D341Med (cell line): ENCODE data around the gene NAALADL2.

Experiments
- DNase-seq: peaks from one replicate; pipeline ENCODE4 v3.0.0; 2012; ENCODE audit warnings: low spot score

Gene NAALADL2

DNA sequence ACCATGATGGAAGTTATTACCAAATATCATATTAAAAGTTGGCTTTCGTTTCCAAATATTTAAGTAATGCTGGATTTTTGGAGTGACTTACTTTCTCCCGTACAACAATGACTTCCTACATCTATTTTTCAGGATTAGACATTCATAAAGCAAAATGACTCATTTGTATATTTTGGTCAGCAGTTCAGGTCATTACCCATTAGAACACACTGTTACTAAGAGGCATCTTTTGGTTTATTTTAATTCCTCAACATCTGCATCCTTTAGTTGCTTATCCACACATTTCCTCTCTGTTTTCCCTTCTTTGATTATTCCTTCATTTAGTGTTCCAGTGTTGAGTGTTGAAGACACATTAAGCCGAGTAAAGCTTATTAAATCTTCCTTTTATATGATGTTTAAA is 348.2 kb downstream of the NAALADL2 start:
- DNase-seq: no peak

- DNase-seq: no peak
Measured at GRCh38 chr3:175208326-175208725, 349.2 kb downstream of the NAALADL2 start.

DNA sequence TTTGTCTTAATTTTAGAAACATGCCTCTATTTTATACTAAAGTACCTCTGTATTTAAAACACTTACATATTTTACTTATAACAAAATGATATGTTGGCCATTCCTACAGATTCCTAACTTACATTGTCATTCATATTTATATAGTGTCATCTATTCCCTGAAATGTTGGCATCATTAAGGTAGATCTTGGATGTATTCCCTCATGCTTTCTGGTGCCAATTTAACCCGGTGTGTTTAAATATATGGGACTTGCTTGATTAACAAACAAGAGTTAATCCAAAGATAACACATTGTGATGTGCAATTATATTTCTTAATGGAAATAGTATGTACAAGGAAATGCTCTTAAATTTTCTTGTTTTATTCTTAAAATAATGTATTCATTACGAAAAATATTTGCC is 352.3 kb downstream of the NAALADL2 start:
- no peak for DNase-seq

- no peak for DNase-seq
Measured at GRCh38 chr3:175212896-175213295, 353.8 kb downstream of the NAALADL2 start.

- DNase-seq: no peak
Measured at GRCh38 chr3:175214216-175214615, 355.1 kb downstream of the NAALADL2 start.

- DNase-seq: no peak
Measured at GRCh38 chr3:175215833-175216232, 356.7 kb downstream of the NAALADL2 start.

DNA sequence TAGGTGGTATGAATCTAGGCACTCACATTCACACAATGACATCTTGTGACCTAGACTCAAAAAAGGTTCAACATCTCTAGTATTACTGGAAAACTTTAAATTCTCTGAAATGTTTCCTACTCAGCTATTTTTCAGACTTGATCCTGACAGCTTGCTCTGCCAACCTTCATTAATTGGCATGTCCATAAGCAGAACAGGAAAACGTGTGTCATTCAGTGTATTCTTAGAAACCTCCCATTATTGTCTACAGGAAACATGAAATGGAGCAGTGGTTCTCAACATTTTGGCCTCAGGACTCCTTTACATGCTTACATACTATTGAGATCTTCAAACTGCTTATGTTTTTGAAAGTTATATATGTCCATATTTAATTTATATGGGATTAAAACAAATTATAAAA is 363.2 kb downstream of the NAALADL2 start:
- DNase-seq: no peak

DNA sequence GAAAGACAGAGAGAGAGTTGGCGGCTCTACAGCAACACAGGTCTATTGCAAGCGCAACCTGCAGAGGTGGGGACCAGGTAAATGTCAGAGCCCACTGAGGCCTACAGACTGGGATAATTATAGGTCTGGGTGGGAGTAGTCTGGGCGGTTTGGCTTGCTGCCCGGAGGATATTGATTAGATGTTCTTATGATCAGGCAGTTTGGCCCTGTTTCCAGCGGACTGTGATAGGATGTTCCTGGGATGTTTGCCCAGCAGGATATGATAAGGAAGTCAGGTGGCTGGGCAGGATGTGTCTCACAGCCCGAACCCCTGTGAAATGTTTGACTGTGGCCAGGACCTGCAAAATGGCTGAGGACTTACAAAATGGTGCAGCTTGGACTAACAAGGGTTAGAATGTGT is 364.9 kb downstream of the NAALADL2 start:
- no peak for DNase-seq

DNA sequence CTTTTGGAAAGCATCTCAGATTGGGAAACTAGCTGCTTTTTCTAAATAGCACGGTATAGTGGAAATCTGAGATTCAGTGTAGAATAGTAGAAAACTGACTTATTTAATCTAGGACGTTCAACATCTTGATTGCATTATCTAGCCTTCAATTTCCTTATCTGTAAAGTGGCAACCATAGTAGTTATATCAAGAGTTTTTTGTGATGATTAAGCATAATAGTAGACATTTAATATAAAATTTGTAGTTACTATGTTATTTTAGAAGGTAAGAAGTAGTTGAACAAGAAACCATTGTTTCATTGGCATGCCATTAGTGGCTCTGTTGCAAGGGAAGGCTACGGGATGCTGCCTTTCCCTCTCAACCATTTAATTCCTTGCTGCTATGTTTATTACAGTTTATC is 367.3 kb downstream of the NAALADL2 start:
- DNase-seq: no peak

GRCh38 chr3:175227126-175227525 is 368.0 kb downstream of the NAALADL2 start:
- DNase-seq: no peak

DNA sequence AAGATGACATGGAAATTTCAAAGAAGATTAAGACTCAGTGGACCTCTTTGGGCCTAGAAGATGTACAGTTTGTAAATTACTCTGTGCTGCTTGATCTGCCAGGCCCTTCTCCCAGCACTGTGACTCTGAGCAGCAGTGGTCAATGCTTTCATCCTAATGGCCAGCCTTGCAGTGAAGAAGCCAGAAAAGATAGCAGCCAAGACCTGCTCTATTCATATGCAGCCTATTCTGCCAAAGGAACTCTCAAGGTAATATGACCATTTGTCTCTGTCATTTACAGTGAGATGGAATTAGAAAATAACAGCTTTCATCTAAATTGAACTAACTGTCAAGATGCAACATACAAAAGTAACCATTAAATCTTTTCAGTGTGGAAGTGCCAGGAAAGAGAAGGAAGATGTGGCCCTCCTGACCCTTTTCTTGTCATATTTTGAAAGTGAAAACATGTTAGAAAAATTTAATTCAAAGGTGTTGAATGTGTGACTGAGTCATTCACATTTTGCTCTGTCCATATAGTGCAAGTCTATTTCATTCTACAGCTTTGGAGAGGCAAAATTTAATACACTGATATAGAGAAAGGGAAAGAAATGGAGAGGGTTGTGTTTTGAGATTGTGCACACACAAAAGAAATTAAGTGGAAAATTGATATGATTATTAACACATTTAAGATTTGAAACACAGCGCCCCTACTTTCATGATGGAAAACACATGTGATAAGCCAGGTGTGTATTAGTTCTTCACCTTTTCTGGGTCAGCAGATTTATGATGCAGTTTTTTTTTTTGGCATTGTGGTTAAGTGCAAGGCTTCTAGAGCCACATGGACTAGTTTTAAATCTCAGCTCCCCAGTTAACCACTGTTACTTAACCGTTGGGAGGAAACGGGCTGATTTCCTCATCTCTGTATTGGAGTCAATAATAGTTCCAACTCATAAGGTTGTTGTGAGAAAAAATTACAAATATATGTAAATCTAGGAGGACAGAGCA is 375.1 kb downstream of the NAALADL2 start:
- DNase-seq: no peak

GRCh38 chr3:175238801-175239200 is 379.7 kb downstream of the NAALADL2 start:
- DNase-seq: no peak

GRCh38 chr3:175240921-175241320 is 381.8 kb downstream of the NAALADL2 start:
- no peak for DNase-seq

DNA sequence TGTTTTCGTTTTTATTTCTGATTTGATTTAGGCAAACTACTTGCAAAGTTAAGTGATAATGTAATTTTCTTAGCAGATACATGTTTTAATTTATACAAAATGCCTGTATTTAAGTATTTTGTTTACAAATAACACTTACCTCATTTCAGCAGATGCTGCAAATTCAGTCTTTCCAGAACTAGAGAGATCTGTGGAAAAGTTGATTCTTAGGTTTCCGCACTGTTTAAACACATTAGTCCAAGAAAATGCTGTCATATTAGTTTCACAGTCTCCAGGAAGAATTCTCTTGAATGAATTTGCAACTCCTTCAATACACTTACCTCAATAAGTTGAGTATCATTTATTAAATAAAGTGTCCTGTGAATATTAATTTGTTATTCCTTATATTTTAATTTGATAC is 383.1 kb downstream of the NAALADL2 start:
- no peak for DNase-seq

GRCh38 chr3:175246234-175246633 is 387.1 kb downstream of the NAALADL2 start:
- no peak for DNase-seq

- no peak for DNase-seq
Measured at GRCh38 chr3:175246766-175247165, 387.6 kb downstream of the NAALADL2 start.

- no peak for DNase-seq
Measured at GRCh38 chr3:175247629-175248028, 388.5 kb downstream of the NAALADL2 start.

GRCh38 chr3:175248832-175249231 is 389.7 kb downstream of the NAALADL2 start:
- no peak for DNase-seq

DNA sequence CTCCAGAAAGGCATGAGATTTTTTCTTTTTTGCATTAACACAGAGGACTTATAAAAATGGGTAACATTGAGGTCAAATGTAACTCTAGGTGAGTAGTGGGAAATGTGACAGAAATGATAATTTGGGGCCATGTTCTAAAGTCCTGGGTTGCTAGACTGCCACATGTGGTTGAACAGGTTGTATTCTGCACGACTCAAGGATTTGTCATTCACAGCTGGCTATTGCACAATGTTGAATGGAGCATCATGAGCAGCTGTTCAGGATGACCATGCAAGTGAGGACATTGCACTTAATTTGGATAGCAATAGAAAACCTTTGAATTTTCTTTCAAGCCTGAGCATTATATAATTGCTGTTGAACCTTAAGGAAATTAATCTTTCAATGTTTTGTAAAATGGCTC is 396.6 kb downstream of the NAALADL2 start:
- DNase-seq: no peak

DNA sequence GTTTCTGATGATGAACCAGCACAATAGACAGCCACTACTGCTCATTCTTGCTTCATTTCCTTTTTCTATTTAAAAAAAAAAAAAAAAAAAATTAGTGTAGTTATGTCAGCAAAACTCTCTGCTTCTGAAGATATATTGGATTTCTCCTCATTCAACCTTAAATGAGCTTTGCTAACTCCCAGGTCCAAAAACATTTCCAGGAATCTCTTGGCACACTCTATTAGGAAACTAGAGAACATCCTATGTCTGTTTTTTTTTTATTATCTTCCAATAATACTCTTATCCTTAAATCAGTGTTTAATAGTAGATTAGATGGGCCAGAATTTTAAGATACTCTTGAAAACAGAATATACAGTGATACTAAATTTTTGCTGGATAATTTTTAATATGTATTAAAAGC is 398.0 kb downstream of the NAALADL2 start:
- no peak for DNase-seq

- DNase-seq: no peak
Measured at GRCh38 chr3:175258763-175259162, 399.6 kb downstream of the NAALADL2 start.

GRCh38 chr3:175260145-175260794 is 401.1 kb downstream of the NAALADL2 start:
- no peak for DNase-seq

DNA sequence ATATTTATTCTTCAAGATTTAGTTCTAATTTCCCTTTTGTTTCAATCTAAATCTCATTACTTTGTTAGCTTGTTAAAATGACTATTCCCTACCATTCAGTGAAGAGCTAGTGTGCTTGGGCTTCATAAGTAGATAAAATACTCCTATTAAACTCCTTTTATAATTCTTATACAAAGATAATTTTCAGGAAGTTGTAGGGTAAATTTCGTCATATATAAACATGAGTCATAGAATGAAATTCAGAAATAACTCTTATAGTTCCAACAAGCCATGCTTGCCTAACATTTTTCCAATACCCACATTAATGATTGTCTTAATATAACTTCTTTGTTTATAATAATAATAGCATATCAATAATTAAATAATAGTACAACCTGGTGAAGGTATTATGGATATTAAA is 407.3 kb downstream of the NAALADL2 start:
- DNase-seq: no peak
